HG03060 (cell line): ENCODE results near the gene RFX2.

ENCODE experiments used
- ATAC-seq: cut with Tn5 transposase; IDR thresholded peaks from one replicate; pipeline ENCODE4 v1.9.1; 2021; ENCODE audit warnings: low read depth, moderate number of reproducible peaks; ENCODE audit not compliant: unreplicated experiment

The RFX2 gene

GRCh38 chr19:6061376-6062130, 48.7 kb downstream of the RFX2 start:
- ATAC-seq: no peak

GRCh38 chr19:6060600-6061375, 49.5 kb downstream of the RFX2 start:
- no peak for ATAC-seq

- no peak for ATAC-seq
Observed at GRCh38 chr19:6059988-6060599, 50.2 kb downstream of the RFX2 start.

GRCh38 chr19:6059396-6059947, 50.8 kb downstream of the RFX2 start:
- ATAC-seq: no peak

GRCh38 chr19:6058518-6059201, 51.6 kb downstream of the RFX2 start:
- no peak for ATAC-seq

GRCh38 chr19:6057651-6058517, 52.4 kb downstream of the RFX2 start:
- no peak for ATAC-seq

GRCh38 chr19:6056801-6057650, 53.3 kb downstream of the RFX2 start:
- ATAC-seq: no peak

- no peak for ATAC-seq
Observed at GRCh38 chr19:6056282-6056741, 54.0 kb downstream of the RFX2 start.

GRCh38 chr19:6055013-6055795, 55.1 kb downstream of the RFX2 start:
- ATAC-seq: no peak

- ATAC-seq: no peak
Observed at GRCh38 chr19:6048793-6049405, 61.4 kb downstream of the RFX2 start.

GRCh38 chr19:6048348-6048747, 62.0 kb downstream of the RFX2 start:
- ATAC-seq: no peak

- ATAC-seq: no peak
Observed at GRCh38 chr19:6047741-6048251, 62.5 kb downstream of the RFX2 start.

GRCh38 chr19:6047256-6047655, 63.0 kb downstream of the RFX2 start:
- ATAC-seq: no peak

GRCh38 chr19:6045108-6045507, 65.2 kb downstream of the RFX2 start:
- no peak for ATAC-seq

GRCh38 chr19:6044056-6044805, 66.1 kb downstream of the RFX2 start:
- ATAC-seq: no peak
